Esophagus muscularis mucosa (tissue), 4 donors: Measurements from ENCODE around the gene GPC5.

ENCODE experiments used
- EP300 ChIP-seq: sonication (generic); formaldehyde crosslinking; IDR thresholded peaks from one replicate; pipeline ENCODE4 v1.6.1; 2017; ENCODE audit warnings: antibody characterized with exemption
- POLR2A ChIP-seq: fragments of 450-650 bp; IDR thresholded peaks from one replicate; pipeline ENCODE4 v1.6.1; 2017; ENCODE audit warnings: antibody characterized with exemption, moderate library complexity, mild to moderate bottlenecking, low read depth
- POLR2AphosphoS5 ChIP-seq, 2 donors: sonication (generic); formaldehyde crosslinking; IDR thresholded peaks; one replicate each; pipeline ENCODE4 v1.6.1; 2017; ENCODE audit warnings: antibody characterized with exemption in 2 of 2
- TF ChIP-seq, protein P1 (sequence below), 3 experiments: fragments of 200-600 bp in 2 of 3; fragments of 450-650 bp in 1 of 3; sonication (generic) in 2 of 3; IDR thresholded peaks; one replicate each; pipeline ENCODE4 v1.5.1; 2017 to 2019; ENCODE audit warnings: antibody characterized with exemption in 3 of 3, mild to moderate bottlenecking in 2 of 3, moderate library complexity in 1 of 3

DNA sequence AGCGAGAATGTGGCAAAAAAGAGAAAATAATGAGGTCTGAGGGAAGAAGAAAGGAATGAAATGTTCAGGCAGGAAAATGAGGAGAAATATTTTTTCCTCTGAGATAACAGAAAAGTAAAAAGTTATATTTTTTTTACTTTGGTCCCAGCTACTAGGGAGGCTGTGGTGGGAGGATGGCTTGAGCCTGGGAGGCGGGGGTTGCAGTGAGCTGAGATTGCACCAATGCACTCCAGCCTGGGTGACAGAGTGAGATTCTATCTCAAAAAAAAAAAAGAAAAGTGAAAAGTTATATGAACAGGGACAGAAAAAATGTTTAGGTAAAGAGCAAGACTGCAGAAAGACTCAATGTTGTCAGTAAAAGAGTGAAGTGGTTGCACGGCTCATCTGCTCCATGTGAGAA, 1224.5 kb downstream of the GPC5 start:
- TF ChIP-seq, protein P1, sequence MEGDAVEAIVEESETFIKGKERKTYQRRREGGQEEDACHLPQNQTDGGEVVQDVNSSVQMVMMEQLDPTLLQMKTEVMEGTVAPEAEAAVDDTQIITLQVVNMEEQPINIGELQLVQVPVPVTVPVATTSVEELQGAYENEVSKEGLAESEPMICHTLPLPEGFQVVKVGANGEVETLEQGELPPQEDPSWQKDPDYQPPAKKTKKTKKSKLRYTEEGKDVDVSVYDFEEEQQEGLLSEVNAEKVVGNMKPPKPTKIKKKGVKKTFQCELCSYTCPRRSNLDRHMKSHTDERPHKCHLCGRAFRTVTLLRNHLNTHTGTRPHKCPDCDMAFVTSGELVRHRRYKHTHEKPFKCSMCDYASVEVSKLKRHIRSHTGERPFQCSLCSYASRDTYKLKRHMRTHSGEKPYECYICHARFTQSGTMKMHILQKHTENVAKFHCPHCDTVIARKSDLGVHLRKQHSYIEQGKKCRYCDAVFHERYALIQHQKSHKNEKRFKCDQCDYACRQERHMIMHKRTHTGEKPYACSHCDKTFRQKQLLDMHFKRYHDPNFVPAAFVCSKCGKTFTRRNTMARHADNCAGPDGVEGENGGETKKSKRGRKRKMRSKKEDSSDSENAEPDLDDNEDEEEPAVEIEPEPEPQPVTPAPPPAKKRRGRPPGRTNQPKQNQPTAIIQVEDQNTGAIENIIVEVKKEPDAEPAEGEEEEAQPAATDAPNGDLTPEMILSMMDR (IDR thresholded peaks at IDR 0.05), result no peak
- TF ChIP-seq EP300 (no peak), POLR2A (no peak), POLR2AphosphoS5 (IDR thresholded peaks at IDR 0.05) (no peak)
